Activated CD4-positive, alpha-beta T cell treated with anti-CD3 and anti-CD28 coated beads, Interleukin-2, amount 50 U/mL, for 24 hours (primary cell): ENCODE results near the gene FSTL4.

Experiments used
- DNase-seq, 2 donors: peaks; one replicate each; pipeline ENCODE4 v3.0.0-alpha.2; 2020; ENCODE audit warnings: low read depth in 1 of 2, low spot score in 1 of 2

The FSTL4 gene

GRCh38 chr5:133250527-133250926 lies 361.8 kb downstream of the FSTL4 start:
- DNase-seq, result no peak

DNA sequence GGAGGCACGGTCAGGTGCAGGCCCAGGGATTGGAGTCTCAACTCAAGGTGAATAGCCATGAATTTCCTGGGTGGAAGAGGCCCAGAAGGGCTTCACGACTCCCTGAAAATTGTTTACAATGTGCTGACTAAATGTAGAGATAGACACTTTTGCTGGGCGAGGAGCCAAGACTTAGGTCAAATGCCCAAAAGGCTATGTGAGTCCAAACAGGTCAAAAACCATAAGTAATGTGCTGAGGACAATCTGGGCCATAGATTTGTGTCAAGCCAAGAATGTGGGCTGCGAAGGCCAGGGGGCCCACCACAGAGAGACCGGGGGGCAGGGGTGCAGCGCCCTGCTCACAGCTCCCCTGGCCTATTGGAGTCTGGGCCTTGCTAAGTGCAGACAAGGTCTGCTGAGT lies 362.7 kb downstream of the FSTL4 start:
- DNase-seq, result no peak

DNA sequence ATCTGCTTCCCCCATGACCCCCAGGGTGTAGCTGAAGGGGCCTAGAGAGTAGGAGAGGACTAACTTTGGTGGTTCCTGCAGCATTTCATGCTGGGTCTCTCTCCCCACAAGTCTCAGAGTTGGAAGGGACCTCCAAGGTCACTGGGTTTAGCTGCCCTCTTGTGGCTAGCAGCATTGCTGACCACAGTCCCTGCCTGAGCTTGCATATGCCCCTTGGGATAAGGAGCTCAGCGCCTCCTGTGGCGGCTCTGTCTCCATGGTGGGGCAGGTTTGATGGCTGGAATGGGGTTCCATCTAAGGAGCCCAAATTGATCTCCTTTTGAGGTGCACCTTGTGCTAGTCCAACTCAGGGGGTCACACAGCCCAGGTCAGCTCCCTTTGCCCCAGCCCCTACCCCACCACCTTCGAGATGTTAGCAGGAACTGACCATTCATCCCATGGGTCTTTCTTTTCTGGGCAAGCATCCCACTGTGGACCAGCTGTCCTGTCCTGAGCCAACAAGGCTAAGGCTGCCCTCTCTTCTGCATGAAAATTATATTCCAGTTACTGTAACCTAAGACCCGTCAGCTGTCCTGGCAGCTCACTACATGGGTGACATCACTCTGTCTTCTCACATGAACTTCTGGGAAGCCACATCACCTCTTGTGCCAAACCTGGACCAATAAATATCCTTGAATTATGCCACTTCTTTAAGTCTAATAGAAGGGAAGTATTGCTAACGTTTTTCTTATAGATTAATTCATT lies 364.3 kb downstream of the FSTL4 start:
- no peak for DNase-seq

GRCh38 chr5:133247151-133247709 lies 365.1 kb downstream of the FSTL4 start:
- no peak for DNase-seq

DNA sequence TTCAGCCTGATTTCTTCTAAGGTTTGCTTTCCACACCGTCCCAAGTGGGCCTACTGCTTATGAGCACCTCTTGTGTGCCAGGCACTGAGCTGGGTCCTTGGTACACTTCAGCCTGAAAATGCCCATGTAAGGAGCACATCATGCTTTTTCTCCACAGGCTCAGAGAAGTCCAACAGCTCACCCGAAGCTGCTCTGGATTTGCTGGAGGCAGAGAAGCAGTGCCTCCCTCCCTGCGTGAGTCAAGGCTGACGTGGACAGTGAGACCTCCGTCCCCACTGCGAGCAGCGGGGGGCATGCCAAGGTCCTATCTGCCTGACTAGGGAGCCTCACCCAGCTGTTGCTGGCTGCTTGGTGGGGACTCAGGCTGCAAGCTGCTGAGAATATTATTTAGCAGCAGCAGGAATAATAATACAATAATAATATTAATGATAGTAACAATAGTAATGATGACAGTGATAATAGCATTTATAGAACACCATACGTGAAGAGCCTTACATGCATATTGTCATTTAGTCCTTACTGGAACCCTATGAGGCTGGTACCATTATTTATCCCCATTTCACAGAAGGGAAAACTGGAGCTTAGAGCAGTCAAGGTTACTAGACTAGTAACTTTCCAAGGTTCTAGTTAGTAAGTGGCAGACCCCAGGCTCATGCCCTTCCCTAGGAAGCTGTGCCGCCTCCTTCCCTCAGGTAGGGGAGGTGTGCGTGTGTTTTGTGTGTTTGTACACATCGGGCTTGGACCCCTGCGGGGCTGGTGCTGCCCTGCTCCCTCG lies 365.8 kb downstream of the FSTL4 start:
- DNase-seq, result no peak

DNA sequence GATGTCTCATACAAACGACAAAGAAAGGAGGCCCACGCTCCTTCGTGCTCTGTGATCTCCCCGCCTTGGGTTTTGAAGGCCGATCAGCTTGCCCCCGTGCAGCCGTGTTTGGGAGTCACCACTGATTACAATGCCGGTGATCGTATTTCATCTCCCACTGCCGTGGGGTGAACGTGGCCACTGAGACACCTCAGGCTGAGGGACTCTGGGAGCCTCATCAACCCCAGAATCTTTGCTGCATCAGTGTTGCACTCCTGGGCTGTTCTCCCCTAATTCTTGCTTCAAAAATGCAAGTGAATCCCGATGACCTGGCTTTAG lies 366.3 kb downstream of the FSTL4 start:
- DNase-seq, result no peak

GRCh38 chr5:133245191-133246052 lies 366.9 kb downstream of the FSTL4 start:
- DNase-seq, result peak in 1 of 2 donors; percentile 30

GRCh38 chr5:133244242-133244641 lies 368.1 kb downstream of the FSTL4 start:
- DNase-seq, result no peak

GRCh38 chr5:133243196-133243595 lies 369.1 kb downstream of the FSTL4 start:
- no peak for DNase-seq

- DNase-seq, result no peak
Measured at GRCh38 chr5:133242221-133242835, 370.0 kb downstream of the FSTL4 start.

DNA sequence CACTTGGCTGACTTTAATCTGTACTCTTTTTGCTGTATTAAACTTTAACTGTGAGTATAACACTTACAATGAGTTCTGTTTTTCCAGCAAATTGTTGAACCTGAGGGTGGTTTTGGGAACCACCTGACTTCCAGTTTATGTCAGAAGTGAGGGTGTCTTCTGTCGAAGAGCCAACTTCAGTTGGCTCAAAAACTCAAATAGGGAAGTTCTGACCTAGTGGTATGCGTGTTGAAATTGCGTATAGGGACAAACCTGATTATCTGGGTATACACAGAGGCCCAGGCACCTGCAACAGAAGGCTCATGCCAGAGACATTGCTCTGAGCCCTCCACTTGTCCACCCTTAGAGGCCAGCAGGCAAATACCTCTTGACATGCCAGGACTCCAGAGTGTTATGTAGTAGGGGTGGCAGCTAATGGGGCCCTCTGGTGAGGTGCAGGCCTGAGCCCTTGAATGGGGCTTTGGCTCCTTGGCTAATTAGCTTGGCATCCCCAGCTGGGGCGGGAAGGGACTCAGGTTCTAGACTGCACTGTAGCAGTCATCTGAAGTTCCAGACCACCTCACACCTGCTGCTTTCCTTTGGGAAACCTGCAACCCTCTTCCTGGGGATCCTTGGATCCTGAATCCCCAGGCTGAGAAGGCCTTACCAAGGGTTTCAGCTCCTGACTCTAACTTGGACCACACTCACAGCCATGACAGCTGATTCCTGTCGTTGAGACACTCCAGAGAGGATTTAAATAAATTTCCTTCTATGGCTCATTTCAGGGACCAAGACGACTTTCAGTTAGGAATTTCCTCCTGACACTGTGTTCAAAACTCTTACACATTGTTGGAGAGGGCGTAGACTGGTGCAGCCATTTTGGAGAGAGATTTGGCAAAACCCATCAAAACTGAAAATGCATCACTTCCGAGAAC lies 370.9 kb downstream of the FSTL4 start:
- no peak for DNase-seq

DNA sequence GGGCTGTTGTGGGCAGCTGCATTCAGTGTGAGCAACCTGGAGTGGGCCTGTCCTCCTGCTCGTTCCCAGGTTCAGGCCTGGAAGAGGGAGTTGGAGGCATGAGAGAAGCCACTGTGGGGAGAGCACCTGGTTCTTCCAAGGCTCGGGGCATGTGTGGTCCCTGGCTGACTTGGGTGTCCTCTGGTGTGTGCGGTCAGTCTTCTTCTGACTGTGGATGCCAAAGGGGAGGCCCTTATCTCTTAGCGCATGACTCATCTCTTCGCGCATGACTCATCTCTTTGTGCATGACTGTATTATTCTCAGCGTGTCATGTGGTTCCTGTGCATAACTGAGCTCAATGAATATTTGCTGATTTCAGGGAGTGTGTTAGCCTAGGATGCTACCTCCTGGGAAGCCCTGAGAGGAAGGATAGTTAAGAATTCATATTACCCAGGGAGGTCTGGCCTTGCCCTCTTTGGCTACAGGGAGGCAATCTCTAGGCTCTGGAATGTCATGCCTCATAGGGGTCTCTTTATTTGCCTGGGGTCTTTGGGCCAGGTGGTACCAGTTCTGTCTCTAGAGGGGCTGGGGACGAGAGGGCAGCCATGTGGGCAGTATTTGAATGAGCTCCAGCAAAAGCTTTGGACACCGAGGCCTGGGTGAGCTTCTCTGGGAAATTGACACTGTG lies 371.8 kb downstream of the FSTL4 start:
- DNase-seq, result peak in 1 of 2 donors; percentile 18

GRCh38 chr5:133238426-133239205 lies 373.7 kb downstream of the FSTL4 start:
- DNase-seq, result no peak

DNA sequence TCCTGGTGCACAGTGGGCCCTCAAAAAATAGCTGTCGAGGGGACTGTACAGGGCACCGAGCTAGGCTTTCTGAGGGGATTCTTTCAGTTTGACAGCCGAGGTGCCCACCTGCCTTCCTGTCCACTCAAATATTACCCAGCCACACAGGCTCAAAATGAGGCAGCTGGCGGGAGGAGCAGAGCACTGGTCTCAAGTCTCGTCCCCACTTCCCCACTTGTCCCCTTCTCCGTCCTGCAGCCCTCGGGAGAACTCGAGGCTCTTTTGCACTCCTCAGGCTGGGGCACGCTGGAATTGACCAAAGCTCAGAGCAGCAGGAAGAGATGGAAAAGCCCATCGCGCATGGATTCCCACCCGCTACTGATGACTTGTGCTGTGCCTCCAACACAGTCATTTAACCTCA lies 375.4 kb downstream of the FSTL4 start:
- no peak for DNase-seq

DNA sequence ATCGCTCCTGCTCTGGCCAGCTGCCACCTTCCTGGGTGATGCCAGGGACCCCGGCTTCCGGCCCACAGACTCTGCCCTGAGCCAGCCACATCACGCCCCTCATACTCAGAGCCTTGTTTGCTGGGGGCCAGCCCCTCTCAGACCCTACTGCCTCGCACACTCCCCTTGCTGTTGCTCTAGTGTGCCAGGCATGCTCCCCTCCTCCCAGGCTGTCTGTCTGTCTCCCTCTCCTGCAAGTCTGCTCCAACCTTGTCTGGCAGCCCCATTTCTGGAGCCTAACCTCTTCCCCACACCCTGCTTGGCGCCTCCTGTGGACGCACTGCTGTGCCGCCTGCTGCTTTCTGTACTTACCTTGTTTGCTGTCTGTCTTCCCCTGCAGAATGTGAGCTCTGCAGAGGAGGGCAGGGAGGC lies 375.8 kb downstream of the FSTL4 start:
- DNase-seq, result no peak

DNA sequence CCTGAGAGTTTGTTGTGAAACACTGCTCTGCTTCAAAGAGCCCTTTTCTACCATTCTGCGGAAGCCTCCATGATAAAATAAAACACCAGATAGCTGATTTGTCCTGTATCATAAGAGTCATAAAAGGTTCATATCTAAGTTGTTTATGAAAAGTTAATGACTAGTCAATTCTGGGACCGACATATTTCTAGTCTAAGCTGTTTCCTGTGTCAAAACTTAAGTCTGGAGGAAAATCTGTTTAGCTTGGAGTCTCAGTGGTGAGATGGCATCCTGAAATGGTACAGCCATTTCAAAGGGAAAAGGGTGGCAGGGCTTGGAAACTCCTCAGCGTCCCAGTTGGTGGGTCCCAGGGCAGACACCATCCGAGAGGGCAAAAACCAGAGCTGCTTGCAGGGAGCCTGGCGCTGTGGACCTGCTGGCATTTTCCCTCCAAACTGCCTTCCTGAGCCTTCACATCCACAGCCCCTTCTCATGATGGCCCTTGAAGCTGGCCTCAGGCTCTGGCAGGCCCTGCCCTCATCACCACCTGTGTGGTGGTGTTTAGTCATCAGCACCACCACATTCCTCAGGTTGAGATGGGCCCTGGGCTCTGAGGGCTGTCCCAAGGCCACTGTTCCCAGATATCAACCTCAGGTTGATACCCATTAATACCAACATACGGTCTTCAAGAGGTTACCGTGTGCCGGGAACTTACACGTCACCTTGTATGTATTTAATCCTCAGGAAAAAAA lies 376.5 kb downstream of the FSTL4 start:
- no peak for DNase-seq

GRCh38 chr5:133234911-133235310 lies 377.4 kb downstream of the FSTL4 start:
- DNase-seq, result no peak

- DNase-seq, result no peak
Measured at GRCh38 chr5:133234273-133234672, 378.1 kb downstream of the FSTL4 start.
